SJSA1 (cell line): ENCODE measurements around the gene TMCO6. TPM values are rescaled to one million over a fixed set of nuclear protein-coding genes. Genes with fewer than 3 reads are reported as not detected.

Experiments used
- total RNA-seq: library from RNA; depleted of rRNA; stranded (reverse); fragments of >200 nt; shearing (Covaris generic); gene quantifications from 2 replicates; pipeline ENCODE4 v1.2.3, GENCODE V29; 2014; rRNA removed

The TMCO6 gene
- total RNA-seq, 1 experiment from 2014 or later: 17.9 TPM

Other genes starting within 250 kb of the TMCO6 start
- 63.7 and 82.0 TPM in 2 replicates for gene ANKHD1, start 237.6 kb upstream of the TMCO6 start, total RNA-seq
- 1.4 TPM in 1 of 2 replicates, not detected in the other for gene EIF4EBP3, start 91.8 kb upstream of the TMCO6 start, total RNA-seq
- 76.0 and 81.9 TPM in 2 replicates for gene SRA1, start 82.0 kb upstream of the TMCO6 start, total RNA-seq
- gene APBB3, start 74.9 kb upstream of the TMCO6 start, total RNA-seq: 12.0 and 16.2 TPM in 2 replicates
- 56.7 and 65.8 TPM in 2 replicates for gene SLC35A4, start 74.6 kb upstream of the TMCO6 start, total RNA-seq
- gene CD14, start 6.3 kb upstream of the TMCO6 start, total RNA-seq: 7.6 and 10.3 TPM in 2 replicates
- 125 and 176 TPM in 2 replicates for gene NDUFA2, start 8.2 kb downstream of the TMCO6 start, total RNA-seq
- 130 and 154 TPM in 2 replicates for gene IK, start 8.4 kb downstream of the TMCO6 start, total RNA-seq
- gene WDR55, start 25.5 kb downstream of the TMCO6 start, total RNA-seq: 16.0 and 20.8 TPM in 2 replicates
- 0.16 and 1.2 TPM in 2 replicates for gene DND1, start 34.1 kb downstream of the TMCO6 start, total RNA-seq
- gene HARS1, start 51.9 kb downstream of the TMCO6 start, total RNA-seq: 133 and 135 TPM in 2 replicates
- gene HARS2, start 52.0 kb downstream of the TMCO6 start, total RNA-seq: 51.8 and 53.0 TPM in 2 replicates
- gene ZMAT2, start 61.0 kb downstream of the TMCO6 start, total RNA-seq: 99.1 and 114 TPM in 2 replicates
- not detected in 2 replicates for gene PCDHA1, start 146.7 kb downstream of the TMCO6 start, total RNA-seq
- gene PCDHA2, start 155.4 kb downstream of the TMCO6 start, total RNA-seq: not detected in 2 replicates
- gene PCDHA3, start 161.6 kb downstream of the TMCO6 start, total RNA-seq: 0.05 TPM in 1 of 2 replicates, not detected in the other
- 0.50 TPM in 1 of 2 replicates, not detected in the other for gene PCDHA4, start 167.6 kb downstream of the TMCO6 start, total RNA-seq
- not detected in 2 replicates for gene PCDHA5, start 182.2 kb downstream of the TMCO6 start, total RNA-seq
- gene PCDHA6, start 188.5 kb downstream of the TMCO6 start, total RNA-seq: not detected in 2 replicates
- 0.03 TPM in 1 of 2 replicates, not detected in the other for gene PCDHA7, start 194.8 kb downstream of the TMCO6 start, total RNA-seq
- gene PCDHA8, start 201.7 kb downstream of the TMCO6 start, total RNA-seq: 0.13 TPM in 1 of 2 replicates, not detected in the other
- under 0.01 TPM in 1 of 2 replicates, not detected in the other for gene PCDHA9, start 208.9 kb downstream of the TMCO6 start, total RNA-seq
- not detected in 2 replicates for gene PCDHA10, start 216.4 kb downstream of the TMCO6 start, total RNA-seq
- not detected in 2 replicates for gene PCDHA11, start 229.5 kb downstream of the TMCO6 start, total RNA-seq
- not detected in 2 replicates for gene PCDHA12, start 235.9 kb downstream of the TMCO6 start, total RNA-seq
- gene PCDHA13, start 242.7 kb downstream of the TMCO6 start, total RNA-seq: not detected in 2 replicates